AG04449 (cell line): ENCODE results near the gene TAS2R50.

Experiments used
- CTCF ChIA-PET: fragments of 350-600 bp; formaldehyde crosslinking; extraction: SDS; loops from one replicate; lab custom pipeline; 2021; ENCODE audit warnings: antibody characterized with exemption; lab: Yijun Ruan, JAX
- POLR2A ChIA-PET: fragments of 400-600, 350-600 bp; formaldehyde crosslinking; extraction: SDS; loops from one replicate; lab custom pipeline; 2020; ENCODE audit warnings: antibody characterized with exemption, inconsistent platforms; lab: Yijun Ruan, JAX
- DNase-seq: peaks from one replicate; pipeline ENCODE4 v3.0.0-alpha.2; 2010; ENCODE audit warnings: low read depth, low spot score
- H3K4me3 ChIP-seq: 2 replicates; pipeline ENCODE4 v1.5.1; 2011; ENCODE audit warnings: low read depth, mild to moderate bottlenecking, control low read depth, low read length
- TF ChIP-seq, protein P1 (sequence below): IDR thresholded peaks from one replicate; pipeline ENCODE4 v1.5.1; 2011; ENCODE audit warnings: mild to moderate bottlenecking, moderate library complexity, low read length, control low read depth, inconsistent platforms; ENCODE audit not compliant: insufficient read depth; ENCODE audit errors: missing control alignments

TAS2R50 gene

DNA sequence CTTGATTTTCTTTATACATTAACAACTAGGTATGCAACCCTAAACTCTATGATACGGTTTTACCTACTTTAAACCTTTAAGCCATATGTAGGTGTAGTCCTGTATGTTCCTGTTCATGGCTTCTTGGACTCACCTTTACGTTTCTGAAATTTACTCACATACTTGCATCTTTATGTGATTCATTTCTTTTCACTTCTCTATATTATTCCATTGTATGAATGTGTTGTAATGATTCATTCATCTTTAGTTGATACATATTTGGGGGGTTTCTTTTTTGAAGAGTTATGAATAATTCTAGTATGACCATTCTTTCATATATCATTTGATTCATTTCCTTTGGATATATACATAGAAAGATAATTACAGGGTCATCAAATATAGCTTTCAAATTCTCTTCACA lies 2.4 kb upstream of the TAS2R50 start:
- TF ChIP-seq, protein P1, sequence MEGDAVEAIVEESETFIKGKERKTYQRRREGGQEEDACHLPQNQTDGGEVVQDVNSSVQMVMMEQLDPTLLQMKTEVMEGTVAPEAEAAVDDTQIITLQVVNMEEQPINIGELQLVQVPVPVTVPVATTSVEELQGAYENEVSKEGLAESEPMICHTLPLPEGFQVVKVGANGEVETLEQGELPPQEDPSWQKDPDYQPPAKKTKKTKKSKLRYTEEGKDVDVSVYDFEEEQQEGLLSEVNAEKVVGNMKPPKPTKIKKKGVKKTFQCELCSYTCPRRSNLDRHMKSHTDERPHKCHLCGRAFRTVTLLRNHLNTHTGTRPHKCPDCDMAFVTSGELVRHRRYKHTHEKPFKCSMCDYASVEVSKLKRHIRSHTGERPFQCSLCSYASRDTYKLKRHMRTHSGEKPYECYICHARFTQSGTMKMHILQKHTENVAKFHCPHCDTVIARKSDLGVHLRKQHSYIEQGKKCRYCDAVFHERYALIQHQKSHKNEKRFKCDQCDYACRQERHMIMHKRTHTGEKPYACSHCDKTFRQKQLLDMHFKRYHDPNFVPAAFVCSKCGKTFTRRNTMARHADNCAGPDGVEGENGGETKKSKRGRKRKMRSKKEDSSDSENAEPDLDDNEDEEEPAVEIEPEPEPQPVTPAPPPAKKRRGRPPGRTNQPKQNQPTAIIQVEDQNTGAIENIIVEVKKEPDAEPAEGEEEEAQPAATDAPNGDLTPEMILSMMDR: no peak
- ChIA-PET CTCF (no interaction called here), POLR2A (no interaction called here)
- H3K4me3 ChIP-seq: no peak overlapping the region
- DNase-seq: no peak

DNA sequence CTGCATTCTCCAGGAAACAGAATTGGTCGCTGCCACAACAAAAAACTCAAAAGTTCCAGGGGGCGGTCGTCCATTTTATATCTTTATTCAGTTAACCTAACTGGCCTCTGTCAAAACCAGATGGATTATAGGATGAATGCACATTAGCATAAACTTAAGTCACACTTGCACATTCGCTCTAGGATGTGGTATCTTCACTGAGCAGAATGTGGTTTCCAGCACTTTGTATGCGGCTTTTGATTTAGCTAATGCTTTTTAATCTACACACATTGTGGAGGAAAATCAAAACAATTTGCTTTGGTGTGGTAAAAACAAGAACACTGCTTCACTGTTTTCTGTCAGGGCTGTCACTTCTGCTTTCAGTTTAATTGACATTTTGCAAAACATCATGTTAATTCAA lies 4.5 kb downstream of the TAS2R50 start:
- TF ChIP-seq, protein P1: no peak
- H3K4me3 ChIP-seq: no peak overlapping the region
- no peak for DNase-seq
- ChIA-PET POLR2A (no interaction called here), CTCF (no interaction called here)

DNA sequence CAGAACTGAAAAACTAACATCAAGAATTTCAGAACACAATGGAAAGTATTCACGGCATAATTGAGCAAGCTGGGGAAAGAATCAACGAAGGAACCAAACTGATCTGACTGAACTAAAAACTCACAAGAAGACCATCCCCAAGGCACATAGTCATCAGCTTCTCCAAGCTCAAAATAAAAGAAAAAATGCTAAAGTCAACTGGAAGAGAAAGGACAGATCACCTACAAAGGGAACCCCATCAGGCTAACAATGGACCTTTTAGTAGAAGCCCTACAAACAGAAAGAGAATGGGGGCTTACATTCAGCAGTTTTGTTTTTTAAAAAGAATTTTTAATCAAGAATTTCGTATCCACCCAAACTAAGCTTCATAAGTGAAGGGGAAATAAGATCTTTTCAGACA lies 11.7 kb downstream of the TAS2R50 start:
- TF ChIP-seq, protein P1: no peak
- POLR2A ChIA-PET: no interaction called here
- DNase-seq: no peak
- CTCF ChIA-PET: no interaction called here
- no peak overlapping the region for H3K4me3 ChIP-seq

DNA sequence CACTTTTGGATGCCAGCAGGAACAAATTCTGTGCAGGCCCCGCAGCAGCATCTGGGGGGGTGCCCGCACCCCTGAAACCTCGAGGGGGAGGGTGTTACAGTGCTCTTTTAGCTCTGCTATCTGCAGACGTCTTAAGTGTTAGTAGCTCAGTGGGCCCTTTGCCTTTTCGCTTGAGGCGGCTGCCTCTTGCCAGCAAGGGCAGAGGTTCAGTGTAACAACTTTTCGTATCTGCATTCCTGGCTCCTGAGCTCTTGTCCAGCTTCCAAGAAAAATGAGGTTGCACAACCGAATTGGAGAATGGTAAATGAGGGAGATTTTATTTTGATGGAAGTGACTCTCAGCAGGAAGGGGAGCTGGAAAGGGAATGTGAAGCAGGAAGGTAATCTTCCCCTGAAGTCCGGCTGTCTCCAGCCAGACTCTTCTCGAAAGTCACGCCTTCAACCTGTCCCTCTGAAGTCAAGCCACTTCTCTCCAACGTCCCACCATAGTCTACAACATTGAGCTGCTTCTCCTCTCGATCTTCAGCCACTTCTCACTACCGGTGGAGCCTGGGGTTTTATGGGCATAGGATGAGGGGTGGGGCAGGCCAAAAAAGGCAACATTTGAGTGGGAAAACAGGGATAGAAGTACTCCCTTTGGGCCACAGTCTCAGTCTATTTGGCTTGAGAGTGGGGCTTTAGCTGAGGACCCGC lies 17.8 kb downstream of the TAS2R50 start:
- CTCF ChIA-PET: no interaction called here
- TF ChIP-seq, protein P1: no peak
- no peak for DNase-seq
- POLR2A ChIA-PET: no interaction called here
- H3K4me3 ChIP-seq: no peak overlapping the region

DNA sequence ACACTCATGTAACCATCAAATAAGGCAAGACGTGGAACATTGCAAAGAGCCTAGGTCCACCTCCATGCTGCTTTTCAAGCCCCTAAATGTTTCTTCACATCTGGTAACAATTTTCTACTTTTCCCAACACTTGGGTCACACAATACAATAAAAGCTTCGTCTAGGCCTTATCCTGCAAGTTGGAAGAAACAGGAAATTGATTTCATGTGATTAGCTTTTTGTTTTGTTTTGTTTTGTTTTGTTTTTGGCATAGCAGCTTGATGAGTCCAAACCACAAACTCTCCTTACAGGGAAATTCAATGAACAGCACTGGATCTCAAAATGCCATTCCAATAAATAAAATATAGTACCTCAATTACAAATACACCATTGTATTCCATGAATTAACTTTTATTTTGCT lies 19.3 kb downstream of the TAS2R50 start:
- ChIA-PET CTCF (no interaction called here), POLR2A (no interaction called here)
- DNase-seq: no peak
- TF ChIP-seq, protein P1: no peak
- no peak overlapping the region for H3K4me3 ChIP-seq

DNA sequence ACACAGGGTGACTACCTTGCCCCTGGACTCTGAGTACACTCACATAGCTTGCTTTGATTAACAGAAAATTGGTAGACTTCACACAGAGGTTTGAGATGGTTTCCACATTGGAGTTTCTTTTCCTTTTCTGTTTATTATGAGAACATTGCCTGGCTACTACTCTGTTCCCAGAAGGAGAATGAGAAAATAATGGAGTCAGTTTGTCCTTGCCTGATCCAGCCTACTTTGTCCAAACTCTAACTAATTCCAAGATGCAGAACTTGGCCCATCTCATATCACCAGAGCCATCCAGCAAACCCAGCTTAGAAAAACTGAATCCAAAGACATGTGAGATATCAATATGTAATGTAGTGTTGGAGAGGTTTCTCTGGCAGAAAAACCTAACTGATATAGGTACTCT lies 20.4 kb downstream of the TAS2R50 start:
- TF ChIP-seq, protein P1: no peak
- DNase-seq: no peak
- CTCF ChIA-PET: interaction anchor here (1.1 kb wide), 1 partner anchor 233 kb away, joined by 3 read pairs; no protein-coding TSS in a partner anchor
- no peak overlapping the region for H3K4me3 ChIP-seq
- POLR2A ChIA-PET: no interaction called here
